Measurements from ENCODE around the gene FAM20C. TPM values are rescaled to one million over a fixed set of nuclear protein-coding genes. Genes with fewer than 3 reads are reported as not detected.

FAM20C gene
- total RNA-seq, 1 donor from 2014 or later = 58.8 TPM

DNA sequence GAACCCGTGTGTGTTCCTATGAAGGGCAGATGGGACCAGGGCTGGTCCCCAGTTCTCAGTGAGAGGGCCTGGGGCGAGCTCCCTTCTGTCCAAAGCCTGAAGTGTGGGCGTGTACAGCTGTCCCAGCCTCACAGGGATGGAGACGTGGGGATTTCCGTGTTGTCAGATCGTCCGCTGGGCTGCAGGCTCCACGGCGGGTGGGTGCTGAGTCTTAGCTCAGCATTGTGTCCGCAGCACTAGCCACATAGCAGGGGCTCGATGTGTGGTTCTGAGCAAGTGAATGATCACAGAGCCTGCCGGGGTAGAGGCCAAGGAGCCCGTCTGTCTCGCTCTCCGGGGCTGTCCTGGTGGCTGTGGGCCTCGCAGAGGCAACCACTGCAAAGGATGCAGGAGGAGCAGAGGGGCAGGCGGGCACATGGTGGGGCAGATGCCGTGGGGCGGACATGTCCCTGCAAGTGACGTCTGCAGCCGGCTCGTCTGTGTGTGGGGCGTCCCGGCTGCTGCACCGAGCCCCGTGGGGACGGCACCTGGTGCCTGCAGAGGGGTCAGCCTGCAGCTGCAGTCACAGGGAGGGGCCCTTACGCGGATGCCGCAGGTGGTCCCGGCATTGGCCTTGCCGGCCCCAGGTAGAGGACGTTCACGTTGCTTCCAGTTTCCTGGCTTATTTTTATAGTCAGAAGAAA lies 30.9 kb downstream of the FAM20C start:
- TF ChIP-seq, protein P1, sequence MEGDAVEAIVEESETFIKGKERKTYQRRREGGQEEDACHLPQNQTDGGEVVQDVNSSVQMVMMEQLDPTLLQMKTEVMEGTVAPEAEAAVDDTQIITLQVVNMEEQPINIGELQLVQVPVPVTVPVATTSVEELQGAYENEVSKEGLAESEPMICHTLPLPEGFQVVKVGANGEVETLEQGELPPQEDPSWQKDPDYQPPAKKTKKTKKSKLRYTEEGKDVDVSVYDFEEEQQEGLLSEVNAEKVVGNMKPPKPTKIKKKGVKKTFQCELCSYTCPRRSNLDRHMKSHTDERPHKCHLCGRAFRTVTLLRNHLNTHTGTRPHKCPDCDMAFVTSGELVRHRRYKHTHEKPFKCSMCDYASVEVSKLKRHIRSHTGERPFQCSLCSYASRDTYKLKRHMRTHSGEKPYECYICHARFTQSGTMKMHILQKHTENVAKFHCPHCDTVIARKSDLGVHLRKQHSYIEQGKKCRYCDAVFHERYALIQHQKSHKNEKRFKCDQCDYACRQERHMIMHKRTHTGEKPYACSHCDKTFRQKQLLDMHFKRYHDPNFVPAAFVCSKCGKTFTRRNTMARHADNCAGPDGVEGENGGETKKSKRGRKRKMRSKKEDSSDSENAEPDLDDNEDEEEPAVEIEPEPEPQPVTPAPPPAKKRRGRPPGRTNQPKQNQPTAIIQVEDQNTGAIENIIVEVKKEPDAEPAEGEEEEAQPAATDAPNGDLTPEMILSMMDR (IDR thresholded peaks at IDR 0.05) = no peak
- Histone ChIP-seq H3K9me3 (no peaks in the 10 kb centered on the region), H3K4me3 (no peak overlapping the region), H3K27ac (no peak overlapping the region), H3K36me3 (no peaks in the 10 kb centered on the region), H3K4me1 (no peaks in the 10 kb centered on the region), H3K27me3 (no peaks in the 10 kb centered on the region)
- intact Hi-C loops (cut with DNase I) = no loop called here
- ATAC-seq = no peak
- DNase-seq = no peak

DNA sequence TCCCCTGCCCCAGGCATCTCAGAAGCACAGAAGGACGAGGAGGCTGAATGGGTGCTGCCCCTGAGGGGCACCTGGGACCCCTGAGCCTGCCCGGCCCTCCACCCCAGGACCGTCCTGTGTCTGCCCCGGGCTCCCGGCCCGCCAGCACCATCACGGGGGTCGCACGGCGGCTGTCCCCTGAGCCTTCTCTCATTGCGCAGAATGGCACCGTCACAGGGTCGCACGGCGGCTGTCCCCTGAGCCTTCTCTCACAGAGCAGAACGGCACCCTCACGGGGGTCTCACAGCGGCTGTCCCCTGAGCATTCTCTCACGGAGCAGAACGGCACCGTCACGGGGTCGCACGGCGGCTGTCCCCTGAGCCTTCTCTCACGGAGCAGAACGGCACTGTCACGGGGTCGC lies 31.5 kb downstream of the FAM20C start:
- DNase-seq = no peak
- H3K4me3 ChIP-seq = no peak overlapping the region

DNA sequence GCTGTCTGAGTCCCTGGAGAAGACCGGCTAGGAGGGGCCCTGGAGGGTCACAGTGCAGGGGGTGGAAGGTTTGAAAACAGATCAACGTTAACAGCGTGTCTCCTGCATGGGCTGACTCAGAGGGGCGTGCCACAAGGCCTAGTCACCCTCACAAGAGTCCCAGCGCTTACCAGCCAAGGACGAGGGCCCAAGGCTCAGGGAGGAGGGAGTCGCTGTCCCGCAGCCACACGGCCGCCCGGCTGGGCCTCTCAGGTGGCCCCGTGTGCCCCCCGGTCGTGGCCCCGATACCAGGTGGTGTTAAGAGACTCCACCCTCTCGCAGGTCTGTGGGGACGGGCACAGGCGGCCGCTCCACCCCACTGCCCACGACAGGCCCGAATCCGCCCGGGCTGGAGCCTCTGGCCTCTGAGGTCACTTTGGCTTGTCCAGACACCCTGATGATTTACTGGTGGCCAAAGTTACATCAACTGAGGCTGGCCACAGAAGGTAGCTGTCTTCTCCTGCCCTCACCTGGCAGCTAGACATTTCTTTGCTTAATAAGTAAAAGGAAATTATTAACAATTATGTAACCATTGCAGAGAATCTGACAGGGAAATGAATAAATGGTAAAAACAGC lies 34.0 kb downstream of the FAM20C start:
- no peaks in the 10 kb centered on the region for H3K27me3 ChIP-seq
- peaks cover 4% of the 10 kb centered on the region for H3K4me1 ChIP-seq
- no peaks in the 10 kb centered on the region for H3K9me3 ChIP-seq
- intact Hi-C loops (cut with DNase I) = no loop called here
- no peak overlapping the region for H3K27ac ChIP-seq
- TF ChIP-seq, protein P1 (IDR thresholded peaks at IDR 0.05) = no peak
- ATAC-seq = no peak
- no peak for DNase-seq
- H3K4me3 ChIP-seq = no peak overlapping the region
- H3K36me3 ChIP-seq = no peaks in the 10 kb centered on the region

More for the DNA sequence above, 31.5 kb downstream of the FAM20C start:
- intact Hi-C loops (cut with DNase I) = no loop called here
- Histone ChIP-seq H3K27me3 (no peaks in the 10 kb centered on the region), H3K36me3 (no peaks in the 10 kb centered on the region), H3K9me3 (no peaks in the 10 kb centered on the region), H3K27ac (no peak overlapping the region), H3K4me1 (no peaks in the 10 kb centered on the region)
- ATAC-seq = no peak
- TF ChIP-seq, protein P1 (IDR thresholded peaks at IDR 0.05) = no peak

DNA sequence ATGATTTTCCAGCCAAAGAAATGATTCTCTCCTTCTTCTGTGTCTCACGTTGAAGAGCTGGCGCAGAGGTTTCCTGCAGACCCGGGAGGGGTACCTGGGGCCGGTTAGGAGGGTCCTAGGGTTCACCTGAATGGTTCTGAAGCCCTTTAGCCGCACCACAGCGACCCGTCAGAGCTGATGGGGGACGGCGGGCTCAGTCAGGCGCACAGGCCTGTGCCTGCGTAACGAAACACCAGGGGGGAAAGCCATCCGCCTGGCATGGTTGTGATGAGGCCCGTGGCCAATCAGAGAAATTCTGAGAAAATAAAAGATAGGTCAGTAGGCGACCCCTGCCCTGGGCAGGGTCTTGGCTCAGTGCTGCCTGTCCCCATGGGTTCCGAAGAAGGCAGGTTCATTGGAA lies 35.6 kb downstream of the FAM20C start:
- Histone ChIP-seq H3K36me3 (no peaks in the 10 kb centered on the region), H3K9me3 (no peaks in the 10 kb centered on the region), H3K27ac (no peak overlapping the region), H3K27me3 (no peaks in the 10 kb centered on the region), H3K4me3 (no peak overlapping the region), H3K4me1 (peaks cover 4% of the 10 kb centered on the region)
- DNase-seq = no peak
- ATAC-seq = no peak
- intact Hi-C loops (cut with DNase I) = no loop called here
- TF ChIP-seq, protein P1 (IDR thresholded peaks at IDR 0.05) = no peak

DNA sequence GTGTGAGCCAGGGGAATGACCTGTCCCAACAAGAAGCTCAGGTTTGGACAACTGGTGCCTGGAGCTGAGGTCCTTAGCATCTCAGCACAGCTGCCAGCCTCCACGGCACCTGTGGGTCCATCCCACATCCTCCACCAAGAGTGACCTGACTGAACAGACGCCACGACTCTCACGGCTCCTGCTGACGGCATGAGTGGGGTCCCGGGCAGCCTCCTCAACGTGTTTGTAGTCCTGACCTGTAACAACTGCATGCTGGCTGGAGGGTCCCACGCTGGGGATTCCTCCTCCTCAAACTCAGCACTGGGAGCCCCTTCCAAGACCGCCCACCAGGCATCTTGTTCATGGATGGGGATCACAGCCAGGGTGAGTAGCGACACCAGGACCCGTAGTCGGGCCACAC lies 36.2 kb downstream of the FAM20C start:
- no peaks in the 10 kb centered on the region for H3K9me3 ChIP-seq
- intact Hi-C loops (cut with DNase I) = no loop called here
- no peak for DNase-seq
- H3K4me1 ChIP-seq = peaks cover 9% of the 10 kb centered on the region
- ATAC-seq = no peak
- TF ChIP-seq, protein P1 (IDR thresholded peaks at IDR 0.05) = no peak
- H3K27ac ChIP-seq = peak overlapping the region; percentile 30
- no peak overlapping the region for H3K4me3 ChIP-seq
- H3K27me3 ChIP-seq = no peaks in the 10 kb centered on the region
- no peaks in the 10 kb centered on the region for H3K36me3 ChIP-seq
